H1 (cell line): Measurements from ENCODE around the gene ARTN. TPM values are rescaled to one million over a fixed set of nuclear protein-coding genes. Genes with fewer than 3 reads are reported as not detected.

Experiments
- CTCF ChIA-PET: fragments of 300-600 bp; sonication (Branson Sonifier 250); formaldehyde crosslinking; loops from one replicate; lab custom pipeline; 2021; ENCODE audit not compliant: partially characterized antibody; lab: Charles Lee
- POLR2A ChIA-PET: fragments of 300-600 bp; sonication (Branson Sonifier 250); formaldehyde crosslinking; loops from one replicate; lab custom pipeline; 2021; ENCODE audit warnings: inconsistent platforms; ENCODE audit not compliant: partially characterized antibody; lab: Charles Lee
- DNase-seq, 2 experiments: peaks; one replicate each; pipeline versions ENCODE4 v3.0.0 to v3.0.0-alpha.2; 2010 to 2022; ENCODE audit warnings: low spot score in 2 of 2, low read depth in 1 of 2, mixed read lengths in 1 of 2
- FAIRE-seq: peaks from 2 replicates; lab custom pipeline; 2011; peaks lifted over from hg19 to GRCh38; lab: Jason Lieb, UNC
- H2AFZ ChIP-seq: 2 replicates; pipeline ENCODE4 v1.8.1; 2012; ENCODE audit warnings: low read length, inconsistent platforms
- H2AK5ac ChIP-seq: 2 replicates; pipeline ENCODE4 v1.6.1; 2013; ENCODE audit warnings: low read depth, low read length
- H2BK120ac ChIP-seq: replicated peaks from 2 replicates; pipeline ENCODE3; 2013; ENCODE audit warnings: low read depth, low read length, inconsistent platforms
- H2BK12ac ChIP-seq: 2 replicates; pipeline ENCODE4 v1.6.1; 2013; ENCODE audit warnings: low read depth, low read length
- H2BK15ac ChIP-seq: 2 replicates; pipeline ENCODE4 v1.6.1; 2013; ENCODE audit warnings: low read length
- H2BK20ac ChIP-seq: 2 replicates; pipeline ENCODE4 v1.6.1; 2013; ENCODE audit warnings: low read length
- H2BK5ac ChIP-seq: 2 replicates; pipeline ENCODE4 v1.6.1; 2013; ENCODE audit warnings: low read depth, low read length
- H3K14ac ChIP-seq: 2 replicates; pipeline ENCODE4 v1.6.1; 2013; ENCODE audit warnings: inconsistent platforms; ENCODE audit not compliant: insufficient read length
- H3K18ac ChIP-seq: 2 replicates; pipeline ENCODE4 v1.6.1; 2013; ENCODE audit warnings: low read length; ENCODE audit errors: extremely low read depth
- H3K23ac ChIP-seq: 2 replicates; pipeline ENCODE4 v1.6.1; 2013; ENCODE audit warnings: inconsistent platforms; ENCODE audit not compliant: insufficient read length
- H3K23me2 ChIP-seq: 2 replicates; pipeline ENCODE4 v1.6.1; 2013; ENCODE audit warnings: low read depth, low read length
- H3K27ac ChIP-seq: 2 replicates; pipeline ENCODE4 v1.6.1; 2011; ENCODE audit warnings: low read depth, low read length, inconsistent platforms
- H3K27me3 ChIP-seq, 4 experiments: replicated peaks in 1 of 4; 1 replicate in 1 of 4; 2 replicates in 3 of 4; pipeline versions ENCODE4 v1.6.1 to v1.8.1; 2011 to 2013; ENCODE audit warnings: low read length in 3 of 4, mild to moderate bottlenecking in 3 of 4, inconsistent platforms in 2 of 4, mixed read lengths in 2 of 4, moderate library complexity in 1 of 4; ENCODE audit not compliant: control insufficient read depth in 3 of 4, insufficient read depth in 3 of 4; ENCODE audit errors: extremely low read depth in 1 of 4
- H3K36me3 ChIP-seq, 4 experiments: 2 replicates each; pipeline versions ENCODE4 v1.6.1 to v1.8.1; 2011 to 2013; ENCODE audit warnings: mild to moderate bottlenecking in 4 of 4, low read length in 3 of 4, moderate library complexity in 2 of 4, control low read depth in 1 of 4, inconsistent platforms in 1 of 4; ENCODE audit not compliant: insufficient read depth in 4 of 4, control insufficient read depth in 2 of 4
- H3K4ac ChIP-seq: replicated peaks from 2 replicates; pipeline ENCODE3; 2013; ENCODE audit warnings: low read length, low read depth, mixed read lengths, inconsistent platforms; ENCODE audit not compliant: insufficient read length
- H3K4me1 ChIP-seq, 4 experiments: replicated peaks in 1 of 4; 1 replicate in 1 of 4; 2 replicates in 3 of 4; pipeline versions ENCODE4 v1.6.1 to v1.8.1; 2011 to 2013; ENCODE audit warnings: low read length in 3 of 4, inconsistent platforms in 2 of 4, mixed read lengths in 1 of 4; ENCODE audit not compliant: insufficient read depth in 4 of 4, control insufficient read depth in 3 of 4
- H3K4me2 ChIP-seq, 2 experiments: 2 replicates each; pipeline versions ENCODE4 v1.6.1 to v1.8.1; 2011 to 2013; ENCODE audit warnings: low read depth in 2 of 2, low read length in 2 of 2, control low read depth in 1 of 2, inconsistent platforms in 1 of 2, mild to moderate bottlenecking in 1 of 2; ENCODE audit not compliant: insufficient read depth in 1 of 2
- H3K4me3 ChIP-seq, 4 experiments: fragments of 200-600, 300-600 bp in 1 of 4; sonication (generic), shearing (Covaris generic), sonication (Bioruptor Twin) in 1 of 4; 2 replicates each; pipeline versions ENCODE4 v1.5.1 to v1.8.1; 2011 to 2016; ENCODE audit warnings: low read length in 4 of 4, low read depth in 3 of 4, control low read depth in 2 of 4, inconsistent platforms in 2 of 4, mild to moderate bottlenecking in 2 of 4, mixed read lengths in 1 of 4, moderate library complexity in 1 of 4; ENCODE audit not compliant: insufficient read depth in 2 of 4; ENCODE audit errors: extremely low read depth in 1 of 4
- H3K56ac ChIP-seq: replicated peaks from 2 replicates; pipeline ENCODE3; 2013; ENCODE audit warnings: low read depth, mild to moderate bottlenecking, mixed read lengths, low read length, inconsistent platforms; ENCODE audit not compliant: insufficient read length
- H3K79me1 ChIP-seq: 2 replicates; pipeline ENCODE4 v1.6.1; 2013; ENCODE audit warnings: low read depth, low read length, control low read depth
- H3K79me2 ChIP-seq, 2 experiments: 2 replicates each; pipeline versions ENCODE4 v1.6.1 to v1.8.1; 2012 to 2013; ENCODE audit warnings: low read length in 2 of 2, mild to moderate bottlenecking in 2 of 2, inconsistent platforms in 1 of 2; ENCODE audit not compliant: insufficient read depth in 2 of 2, control insufficient read depth in 1 of 2
- H3K9ac ChIP-seq, 4 experiments: replicated peaks in 1 of 4; 1 replicate in 1 of 4; 2 replicates in 3 of 4; pipeline versions ENCODE4 v1.6.1 to v1.8.1; 2011 to 2013; ENCODE audit warnings: low read depth in 3 of 4, low read length in 3 of 4, control low read depth in 2 of 4, mild to moderate bottlenecking in 2 of 4, moderate library complexity in 2 of 4, inconsistent platforms in 1 of 4; ENCODE audit errors: extremely low read depth in 1 of 4
- H3K9me3 ChIP-seq, 2 experiments: 2 replicates each; pipeline versions ENCODE4 v1.6.1 to v1.8.1; 2012 to 2013; ENCODE audit warnings: mild to moderate bottlenecking in 2 of 2, moderate library complexity in 2 of 2, control low read depth in 1 of 2, inconsistent platforms in 1 of 2, low read depth in 1 of 2, low read length in 1 of 2, mixed read lengths in 1 of 2; ENCODE audit not compliant: insufficient read depth in 2 of 2
- H4K20me1 ChIP-seq, 2 experiments: replicated peaks in 1 of 2; 2 replicates each; pipeline versions ENCODE3 to v1.8.1; 2011 to 2013; ENCODE audit warnings: inconsistent platforms in 2 of 2, low read length in 2 of 2, mild to moderate bottlenecking in 1 of 2; ENCODE audit not compliant: insufficient read depth in 2 of 2, control insufficient read depth in 1 of 2
- H4K5ac ChIP-seq: 2 replicates; pipeline ENCODE4 v1.6.1; 2013; ENCODE audit warnings: low read length, low read depth, mixed read lengths, inconsistent platforms; ENCODE audit not compliant: insufficient read length
- H4K8ac ChIP-seq: 2 replicates; pipeline ENCODE4 v1.8.0; 2013; ENCODE audit warnings: mild to moderate bottlenecking, moderate library complexity, low read length, inconsistent platforms; ENCODE audit not compliant: insufficient read depth; ENCODE audit errors: extremely low read depth
- H4K91ac ChIP-seq: replicated peaks from 2 replicates; pipeline ENCODE3; 2013; ENCODE audit warnings: low read length, mixed read lengths, inconsistent platforms; ENCODE audit not compliant: insufficient read length
- CTBP2 ChIP-seq: IDR thresholded peaks from 2 replicates; pipeline ENCODE4 v1.7.0; 2011; ENCODE audit warnings: borderline replicate concordance, mild to moderate bottlenecking, moderate library complexity, mixed read lengths, low read length; ENCODE audit not compliant: insufficient read depth, insufficient read length
- HDAC6 ChIP-seq: IDR thresholded peaks from one replicate; pipeline ENCODE4 v1.7.1; 2012; ENCODE audit warnings: low read depth, mild to moderate bottlenecking, inconsistent platforms, low read length, moderate library complexity
- KDM5A ChIP-seq: fragments of 200-600 bp; IDR thresholded peaks from 2 replicates; pipeline ENCODE4 v1.7.1; 2012; ENCODE audit warnings: mild to moderate bottlenecking, low read length, inconsistent platforms, mixed read lengths
- RAD21 ChIP-seq, 2 experiments: IDR thresholded peaks in 1 of 2; conservative IDR thresholded peaks in 1 of 2; 2 replicates each; pipeline ENCODE4 v1.6.1; 2011; ENCODE audit warnings: low read depth in 2 of 2, low read length in 2 of 2, improper control_type of control experiment in 1 of 2, inconsistent platforms in 1 of 2, mild to moderate bottlenecking in 1 of 2, moderate library complexity in 1 of 2
- SP4 ChIP-seq: IDR thresholded peaks from 2 replicates; pipeline ENCODE4 v1.6.1; 2012; ENCODE audit warnings: low read length, inconsistent platforms
- WGBS, 2 experiments: shearing (Covaris generic) in 1 of 2; methylation state at CpG; one replicate each; pipeline versions ENCODE4 v1.1.6 to v1.1.7; 2013 to 2015; ENCODE audit warnings: low lambda C conversion rate in 2 of 2, mixed read lengths in 2 of 2, inconsistent platforms in 1 of 2, low coverage in 1 of 2, missing lambda C conversion rate in 1 of 2; ENCODE audit not compliant: insufficient replicate concordance in 2 of 2, insufficient coverage in 1 of 2, insufficient read length in 1 of 2; ENCODE audit errors: extremely low coverage in 1 of 2, missing lambda C conversion rate in 1 of 2; 5-methylcytosine and 5-hydroxymethylcytosine counted together
- polyA plus RNA-seq, 7 experiments: library from polyadenylated mRNA; depleted of rRNA in 3 of 7; stranded (reverse) in 5 of 7; unstranded in 2 of 7; fragments of >200 nt in 5 of 7; fragments of 200-250 nt in 2 of 7; gene quantifications; 1 replicate in 5 of 7; 2 replicates in 1 of 7; 4 replicates in 1 of 7; pipeline versions ENCODE4 v1.2.1 to v1.2.3, GENCODE V29; 2011 to 2013; ENCODE audit warnings: missing spikeins in 2 of 7, mixed read lengths in 2 of 7
- total RNA-seq: library from RNA; stranded (reverse); fragmentation: NEBNext Ultra II Directional; extraction: Animal tissue kit (Norgen Biotek cat#: 25700); gene quantifications from 2 replicates; pipeline ENCODE4 v1.2.1, GENCODE V29; 2021

The ARTN gene
- total and polyA plus RNA-seq, 2 of the 8 experiments (the other 6 are each of a cell fraction or from before 2014, with no cell fraction given) = 13.5 to 22.7 TPM

DNA sequence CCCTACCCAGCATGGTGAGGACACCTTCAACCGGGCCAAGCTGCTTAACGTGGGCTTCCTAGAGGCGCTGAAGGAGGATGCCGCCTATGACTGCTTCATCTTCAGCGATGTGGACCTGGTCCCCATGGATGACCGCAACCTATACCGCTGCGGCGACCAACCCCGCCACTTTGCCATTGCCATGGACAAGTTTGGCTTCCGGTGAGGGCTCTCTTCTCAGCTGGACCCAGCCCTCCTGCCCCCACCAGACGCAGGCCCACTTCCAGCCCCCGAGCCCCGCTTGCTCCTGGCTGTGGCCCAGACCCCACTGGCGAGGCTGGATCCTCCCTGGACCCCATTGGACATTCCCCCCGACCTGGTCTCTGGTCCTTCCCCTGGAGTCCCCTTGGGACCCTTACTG is 51.3 kb downstream of the ARTN start:
- Histone ChIP-seq H3K18ac (no peak overlapping the region), H2BK15ac (no peak overlapping the region), H3K27me3 (no peaks in the 10 kb centered on the region), H3K4me2 (no peak overlapping the region), H4K91ac (no peak overlapping the region), H3K9ac (no peak overlapping the region), H2BK20ac (no peak overlapping the region), H4K5ac (no peak overlapping the region), H3K56ac (no peak overlapping the region), H3K14ac (no peak overlapping the region), H2BK5ac (no peak overlapping the region), H3K4me3 (no peak overlapping the region), H4K8ac (no peak overlapping the region), H3K36me3 (peaks cover 0 to 19% (median 9%) of the 10 kb centered on the region in 4 experiments; a peak in 4 of 8 replicates), H2AK5ac (no peak overlapping the region), H3K23ac (no peak overlapping the region), H3K79me1 (peaks cover 17% of the 10 kb centered on the region), H3K23me2 (peaks cover 8% of the 10 kb centered on the region), H2AFZ (no peak overlapping the region), H3K9me3 (no peaks in the 10 kb centered on the region), H3K4ac (no peak overlapping the region), H3K4me1 (peaks cover 0 to 8% (median 6%) of the 10 kb centered on the region in 4 experiments; a peak in 6 of 7 replicates), H2BK120ac (no peak overlapping the region), H4K20me1 (peaks cover 0 to 20% of the 10 kb centered on the region in 2 experiments), H2BK12ac (no peak overlapping the region), H3K79me2 (peaks cover 0 to 10% of the 10 kb centered on the region in 2 experiments; a peak in 2 of 4 replicates), H3K27ac (no peak overlapping the region)
- CTCF ChIA-PET = interaction anchor here (1.9 kb wide), 1 partner anchor 50 kb away, joined by 5 read pairs; no protein-coding TSS in a partner anchor
- 95% methylated on average over 15 of the region's 16 CpGs; no CpG with 5 or more reads in 1 of the 2 experiments for WGBS, 2 experiments
- FAIRE-seq = no peak
- TF ChIP-seq RAD21 (IDR thresholded peaks at IDR 0.05 in 1 of 2, conservative IDR thresholded peaks at IDR 0.05 in 1 of 2; ENCODE audit: low read depth in 2 of 2, low read length in 2 of 2) (no peak), HDAC6 (no peak), KDM5A (no peak), SP4 (no peak), CTBP2 (no peak)
- POLR2A ChIA-PET = interaction anchor here (1.2 to 13.6 kb wide), 3 partner anchors 12 to 47 kb away, joined by 4 to 189 read pairs (median 5); partner anchors contain the start of genes ATP6V0B, B4GALT2, DPH2 and SLC6A9
- DNase-seq = no peak
